NCI-H345 treated with DMSO at 0.1 percent for 48 hours (cell line): ENCODE measurements around the gene TTC3.
"Not testable (repeated sequence)": the region's sequence is repeated elsewhere in the genome, so short reads cannot be mapped to it uniquely, and the experiment has no call there.

Source experiments
- DNase-seq: peaks from one replicate; lab custom pipeline; 2025; ENCODE audit not compliant: unreplicated experiment; lab: John Stamatoyannopoulos, UW

The TTC3 gene

DNA sequence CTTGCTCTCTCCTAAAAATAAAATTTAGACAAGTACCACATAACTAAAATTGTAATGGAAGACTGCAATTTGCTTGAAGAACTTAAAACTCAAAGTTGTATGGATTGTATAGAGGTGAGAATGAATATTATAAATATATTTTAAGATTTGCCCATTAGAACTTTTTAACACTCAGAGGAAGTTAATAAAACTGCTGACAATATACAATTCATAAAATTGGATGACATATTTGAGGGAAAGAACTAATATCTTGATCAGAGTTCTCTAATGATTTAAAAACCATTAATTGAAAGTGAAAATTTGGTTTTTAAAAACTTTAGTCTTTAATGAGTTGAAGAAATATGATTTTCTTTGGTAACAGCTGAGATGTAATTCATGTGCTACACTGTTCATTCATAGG lies 20.9 kb downstream of the TTC3 start:
- DNase-seq: no peak

DNA sequence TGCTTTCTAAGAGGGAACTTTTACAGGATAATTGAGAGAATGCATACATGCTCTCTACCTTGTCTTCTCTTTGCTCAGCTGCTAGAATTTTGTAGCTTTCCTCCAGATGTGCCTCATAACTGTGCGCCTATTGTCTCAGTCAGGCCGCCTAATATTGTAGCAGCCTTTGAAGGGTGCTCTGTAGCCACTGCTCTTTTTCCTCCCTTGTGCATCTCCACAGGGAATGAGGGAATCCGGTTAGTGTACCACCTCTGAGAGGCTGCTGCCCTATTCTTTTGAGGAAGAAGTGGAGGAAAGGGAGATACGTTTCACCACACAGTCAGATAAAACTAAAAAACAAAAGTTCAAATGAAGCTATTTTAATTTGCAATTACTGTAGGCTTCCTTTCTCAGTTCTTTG lies 22.8 kb downstream of the TTC3 start:
- no peak for DNase-seq

DNA sequence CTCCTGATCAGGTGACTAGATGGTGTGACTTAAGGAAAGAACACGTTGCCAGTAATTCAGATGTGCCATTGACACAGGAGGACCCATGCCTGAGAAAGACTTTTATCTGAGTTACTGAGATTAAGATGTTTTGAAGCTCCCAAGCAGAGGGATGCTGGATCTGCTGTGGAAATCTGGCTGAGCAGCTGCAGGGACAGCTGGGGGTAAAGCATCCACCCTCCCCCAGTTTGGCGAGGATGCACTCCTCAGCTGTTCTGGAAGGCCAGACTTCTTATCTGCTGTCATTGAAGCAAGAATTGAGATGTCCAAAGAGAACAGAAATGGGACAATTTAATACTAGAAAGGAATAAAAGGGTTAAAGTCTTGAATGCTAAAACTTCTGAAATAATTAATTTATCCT lies 25.7 kb downstream of the TTC3 start:
- DNase-seq: no peak

DNA sequence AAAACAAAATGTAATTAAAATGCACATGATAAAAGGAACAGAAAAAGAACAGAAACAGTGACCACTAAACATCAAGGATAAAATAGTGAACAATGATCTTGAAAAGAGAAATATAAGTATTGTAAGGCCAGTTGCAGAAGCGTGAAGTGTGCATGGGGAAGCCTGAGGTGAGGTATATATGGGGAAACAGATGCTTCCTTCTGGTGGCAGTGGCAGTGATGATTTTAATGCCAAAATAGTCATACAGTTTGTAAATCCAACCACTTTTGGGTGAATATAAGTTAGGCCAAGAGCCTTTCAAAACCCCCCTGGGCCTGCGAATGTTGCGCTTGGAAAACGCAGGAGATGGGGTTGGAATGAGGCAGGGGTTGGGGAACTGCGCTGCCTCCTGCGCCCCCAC lies 27.3 kb downstream of the TTC3 start:
- DNase-seq: no peak

DNA sequence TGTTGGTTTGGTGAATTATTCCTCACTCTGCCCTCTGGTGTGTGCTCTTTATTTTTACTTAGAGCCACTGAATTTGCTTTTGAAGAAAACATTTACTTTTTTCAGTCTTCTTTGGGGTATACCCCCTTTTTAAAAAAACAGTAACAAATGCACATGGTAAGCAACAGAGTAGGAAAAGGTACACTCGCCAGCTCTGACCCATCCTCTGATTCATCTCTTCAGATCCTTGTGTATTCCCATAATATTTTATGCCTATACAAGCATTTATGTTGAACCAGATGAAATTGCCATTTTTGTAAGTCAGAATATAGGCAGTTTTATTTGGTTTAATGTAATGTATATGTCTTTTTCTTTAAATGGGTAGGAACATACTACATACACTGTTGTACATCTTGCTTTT lies 28.3 kb downstream of the TTC3 start:
- DNase-seq: no peak

DNA sequence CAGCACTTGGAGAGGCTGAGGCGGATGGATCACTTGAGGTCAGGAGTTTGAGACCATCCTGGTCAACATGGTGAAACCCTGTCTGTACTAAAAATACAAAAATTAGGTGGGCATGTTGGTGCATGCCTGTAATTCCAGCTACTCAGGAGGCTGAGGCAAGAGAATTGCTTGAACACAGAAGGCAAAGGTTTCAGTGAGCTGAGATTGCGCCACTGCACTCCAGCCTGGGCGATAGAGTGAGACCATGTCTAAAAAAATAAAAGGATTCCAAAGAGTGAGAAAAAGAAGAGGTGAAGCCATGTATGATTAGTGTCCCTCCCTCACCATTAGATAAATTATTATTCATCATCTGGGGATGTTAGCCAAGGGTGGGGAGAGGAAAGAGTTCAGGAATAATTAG lies 29.7 kb downstream of the TTC3 start:
- not testable (repeated sequence) for DNase-seq

DNA sequence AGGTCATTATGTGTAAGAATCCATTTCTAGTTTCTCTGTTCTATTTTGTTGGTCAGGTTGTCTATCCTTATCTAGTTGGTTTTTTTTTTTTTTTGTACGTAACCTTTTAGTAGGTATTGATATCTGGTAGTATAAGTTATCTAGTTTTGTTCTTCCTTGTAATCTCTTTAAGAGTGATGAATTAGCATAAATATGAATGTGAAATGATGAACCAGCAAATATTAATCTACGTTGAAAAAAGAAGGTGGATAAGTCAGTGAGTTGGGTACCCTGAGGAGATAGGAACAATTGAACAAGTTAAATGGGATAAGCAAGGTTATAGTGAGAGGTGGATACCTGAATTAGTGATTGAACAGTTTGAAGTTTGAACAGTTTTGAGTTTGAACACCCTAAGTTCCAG lies 33.9 kb downstream of the TTC3 start:
- no peak for DNase-seq

DNA sequence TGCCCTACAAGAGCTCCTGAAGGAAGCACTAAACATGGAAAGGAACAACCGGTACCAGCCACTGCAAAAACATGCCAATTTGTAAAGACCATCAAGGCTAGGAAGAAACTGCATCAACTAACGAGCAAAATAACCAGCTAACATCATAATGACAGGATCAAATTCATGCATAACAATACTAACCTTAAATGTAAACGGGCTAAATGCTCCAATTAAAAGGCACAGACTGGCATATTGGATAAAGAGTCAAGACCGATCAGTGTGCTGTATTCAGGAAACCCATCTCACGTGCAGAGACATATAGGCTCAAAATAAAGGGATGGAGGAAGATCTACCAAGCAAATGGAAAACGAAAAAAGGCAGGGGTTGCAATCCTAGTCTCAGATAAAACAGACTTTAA lies 38.0 kb downstream of the TTC3 start:
- DNase-seq: not testable (repeated sequence)

DNA sequence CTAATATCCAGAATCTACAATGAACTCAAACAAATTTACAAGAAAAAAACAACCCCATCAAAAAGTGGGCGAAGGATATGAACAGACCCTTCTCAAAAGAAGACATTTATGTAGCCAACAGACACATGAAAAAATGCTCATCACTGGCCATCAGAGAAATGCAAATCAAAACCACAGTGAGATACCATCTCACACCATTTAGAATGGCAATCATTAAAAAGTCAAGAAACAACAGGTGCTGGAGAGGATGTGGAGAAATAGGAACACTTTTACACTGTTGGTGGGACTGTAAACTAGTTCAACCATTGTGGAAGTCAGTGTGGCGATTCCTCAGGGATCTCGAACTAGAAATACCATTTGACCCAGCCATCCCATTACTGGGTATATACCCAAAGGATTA lies 41.2 kb downstream of the TTC3 start:
- DNase-seq: not testable (repeated sequence)

DNA sequence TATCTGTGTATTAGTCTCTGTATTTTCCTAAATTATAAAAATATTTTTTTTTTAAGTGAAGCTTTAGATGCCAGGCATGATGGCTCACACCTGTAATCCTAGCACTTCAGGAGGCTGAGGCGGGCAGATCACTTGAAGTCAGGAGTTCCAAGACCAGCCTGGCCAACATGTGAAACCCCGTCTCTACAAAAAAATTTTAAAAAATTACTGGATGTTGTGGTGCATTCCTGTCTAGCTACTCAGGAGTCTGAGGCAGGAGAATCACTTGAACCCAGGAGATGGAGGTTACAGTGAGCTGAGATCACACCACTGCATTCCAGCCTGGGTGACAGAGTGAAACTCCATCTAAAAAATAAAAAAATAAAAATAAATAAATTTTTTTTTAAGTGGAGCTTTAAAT lies 43.4 kb downstream of the TTC3 start:
- not testable (repeated sequence) for DNase-seq

DNA sequence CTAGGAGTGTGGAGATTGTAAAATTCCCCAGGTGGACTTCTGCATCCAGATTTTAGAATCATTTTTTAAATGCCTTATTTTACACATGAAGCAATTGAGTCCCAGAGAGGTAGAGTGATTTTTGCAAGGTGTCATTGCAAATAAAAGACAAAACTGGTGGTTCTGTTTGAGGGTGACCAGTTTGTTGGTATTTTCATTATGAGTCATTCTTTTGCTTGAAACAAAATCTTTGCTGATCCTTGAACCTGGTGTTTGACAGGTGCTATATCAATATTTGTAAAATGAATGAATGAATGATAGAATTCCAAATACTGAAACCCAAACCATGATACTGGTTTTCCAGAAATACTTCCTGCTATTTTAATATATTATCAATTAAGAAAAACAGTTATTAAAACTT lies 44.1 kb downstream of the TTC3 start:
- no peak for DNase-seq

DNA sequence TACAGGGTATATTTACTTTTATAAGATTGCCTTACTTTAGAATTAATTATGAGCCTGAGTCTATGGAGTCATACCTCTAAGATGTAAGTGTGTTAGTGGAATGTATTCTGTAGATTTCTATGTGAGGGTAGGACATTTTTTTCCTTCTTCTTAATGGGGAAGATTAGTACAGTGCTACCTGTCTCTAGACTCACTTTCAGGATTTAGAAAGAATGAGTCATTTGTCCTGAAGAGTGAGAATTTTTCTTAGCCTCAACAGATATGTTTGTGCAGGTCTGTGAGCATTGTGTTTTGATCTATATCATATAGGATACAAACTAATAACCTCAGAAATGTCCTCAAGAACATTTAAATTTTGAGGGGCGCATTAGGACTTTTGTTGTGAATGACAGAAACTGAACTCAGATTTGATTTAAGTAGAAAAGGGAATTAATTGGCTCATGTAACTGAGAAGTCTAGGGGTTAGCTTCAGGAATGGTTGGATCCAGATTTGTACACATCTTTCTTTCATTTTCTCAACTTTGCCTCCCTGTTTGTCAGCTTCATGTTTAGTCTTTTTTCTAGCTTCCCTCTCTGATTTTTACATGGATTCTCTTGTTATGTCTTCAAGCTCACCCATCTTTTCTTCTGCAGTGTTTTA lies 45.3 kb downstream of the TTC3 start:
- DNase-seq: no peak

DNA sequence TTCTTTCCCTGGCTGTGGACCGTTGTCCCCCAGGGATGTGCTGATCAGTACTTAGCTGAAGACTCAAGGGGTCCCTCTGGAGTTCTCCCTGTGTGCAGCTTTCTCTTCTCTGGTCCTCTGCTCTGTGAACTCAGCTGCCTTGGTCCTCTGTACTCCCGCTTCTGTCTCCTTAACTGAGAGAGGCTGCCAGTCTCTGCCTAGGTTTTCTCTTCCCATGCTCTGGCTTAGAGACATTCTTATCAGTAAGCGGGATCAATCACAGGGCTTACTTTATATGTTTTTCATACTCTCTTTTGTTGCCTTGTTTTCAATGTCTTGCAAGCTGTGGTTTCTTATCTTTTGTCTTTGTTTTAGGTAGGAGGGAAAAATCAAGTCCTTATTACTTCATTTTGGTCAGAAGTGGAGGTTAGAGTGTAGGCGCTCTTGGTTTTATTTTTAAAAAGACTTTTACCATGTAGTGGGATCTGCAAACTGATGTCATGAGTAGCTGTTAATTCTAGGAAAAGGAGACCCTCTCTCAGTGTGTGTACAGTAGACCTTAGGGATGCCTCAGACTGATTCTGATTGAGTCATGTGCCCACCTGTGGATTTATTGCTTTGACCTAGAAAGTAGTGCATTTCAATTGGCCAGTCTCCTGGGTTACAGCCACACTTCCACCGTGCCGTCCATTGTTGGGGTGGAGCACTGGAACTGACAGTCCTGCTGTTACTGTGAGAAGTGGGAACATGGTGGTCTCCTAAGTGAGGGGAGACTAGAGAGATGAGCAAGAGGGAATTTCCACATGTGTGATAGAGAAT lies 46.6 kb downstream of the TTC3 start:
- no peak for DNase-seq

DNA sequence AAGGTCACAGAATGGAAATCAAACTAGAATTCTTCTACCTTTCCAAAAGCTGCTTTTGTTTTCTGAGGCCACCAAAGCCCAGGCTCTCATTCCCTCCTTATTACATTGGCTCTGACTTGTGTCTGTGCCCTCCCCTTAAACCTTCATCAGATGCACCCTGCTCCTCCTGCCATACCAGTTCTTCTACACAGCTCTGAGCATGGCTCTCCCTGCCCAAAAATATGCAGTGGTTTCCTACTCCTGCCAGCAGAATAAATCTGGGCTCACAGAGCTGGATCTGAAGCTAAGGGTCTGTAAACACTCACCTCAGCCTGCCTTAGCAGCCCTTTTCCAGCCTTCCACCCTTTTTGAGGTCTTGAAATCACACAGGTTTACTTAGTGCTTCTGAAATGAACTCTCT lies 55.0 kb downstream of the TTC3 start:
- no peak for DNase-seq

DNA sequence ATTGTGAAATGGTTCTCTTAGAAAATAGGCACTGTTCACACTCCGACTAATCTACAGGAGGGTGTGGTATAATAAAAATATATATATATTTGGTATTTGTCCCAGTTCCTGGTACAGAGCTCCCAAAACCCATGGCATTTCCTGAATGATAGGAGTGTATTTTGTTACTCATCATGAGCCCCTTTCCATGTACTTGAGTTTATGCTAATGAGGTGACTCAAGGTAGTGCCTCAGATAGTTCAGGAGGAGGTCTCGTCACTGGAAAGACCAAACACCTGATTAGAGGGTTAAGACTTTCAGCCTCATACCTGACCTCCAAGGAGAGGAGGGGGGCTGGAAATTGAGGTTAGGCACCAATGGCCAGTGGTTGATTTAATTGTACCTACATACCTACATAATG lies 57.9 kb downstream of the TTC3 start:
- DNase-seq: no peak

DNA sequence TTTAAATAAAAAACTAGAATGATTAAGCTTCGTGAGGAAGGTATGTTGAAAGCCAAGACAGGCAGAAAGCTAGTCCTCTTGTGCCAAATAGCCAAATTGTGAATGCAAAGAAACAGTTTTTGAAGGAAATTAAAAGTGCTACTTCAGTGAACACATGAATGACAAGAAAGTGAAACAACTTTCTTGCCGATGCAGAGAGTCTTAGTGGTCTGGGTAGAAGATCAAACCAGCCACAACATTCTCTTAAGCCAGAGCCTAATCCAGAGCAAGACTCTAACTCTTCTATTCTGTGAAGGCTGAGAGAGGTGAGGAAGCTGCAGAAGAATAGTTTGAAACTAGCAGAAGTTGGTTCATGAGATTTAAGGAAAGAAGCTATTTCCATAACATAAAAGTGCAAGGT lies 63.2 kb downstream of the TTC3 start:
- DNase-seq: no peak

DNA sequence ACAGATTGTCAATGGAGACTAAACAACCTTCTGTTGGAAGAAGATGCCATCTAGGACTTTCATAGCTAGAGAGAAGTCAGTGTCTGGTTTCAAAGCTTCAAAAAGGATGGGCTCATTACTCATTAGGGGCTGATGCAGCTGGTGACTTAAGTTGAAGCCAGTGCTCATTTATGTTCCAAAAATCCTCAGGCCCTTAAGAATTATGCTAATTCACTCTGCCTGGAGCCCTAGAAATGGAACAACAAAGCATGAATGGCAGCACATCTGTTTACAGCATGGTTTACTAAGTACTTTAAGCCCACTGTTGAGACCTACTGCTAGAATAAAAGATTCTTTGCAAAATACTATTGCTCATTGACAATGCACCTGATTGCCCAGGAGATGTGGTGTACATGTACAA lies 63.7 kb downstream of the TTC3 start:
- no peak for DNase-seq

DNA sequence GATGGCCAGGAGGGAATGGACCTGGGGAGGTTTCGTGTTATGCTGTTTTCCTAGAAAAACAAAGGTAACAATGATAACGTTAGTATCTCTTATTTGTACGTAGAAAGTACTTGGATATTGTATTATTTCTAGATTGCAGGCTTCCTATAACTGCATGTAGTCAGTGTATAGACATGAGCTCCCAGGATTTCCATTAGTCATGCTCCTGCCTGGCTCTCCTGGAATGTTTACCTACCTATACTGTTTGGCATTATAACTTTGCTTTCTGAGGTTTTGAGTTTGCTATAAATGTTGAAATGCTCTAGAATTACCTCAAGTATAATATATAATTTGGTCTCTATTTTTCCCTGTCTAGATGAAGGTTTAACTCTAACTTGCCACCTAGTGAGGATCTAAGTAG lies 66.1 kb downstream of the TTC3 start:
- DNase-seq: no peak

DNA sequence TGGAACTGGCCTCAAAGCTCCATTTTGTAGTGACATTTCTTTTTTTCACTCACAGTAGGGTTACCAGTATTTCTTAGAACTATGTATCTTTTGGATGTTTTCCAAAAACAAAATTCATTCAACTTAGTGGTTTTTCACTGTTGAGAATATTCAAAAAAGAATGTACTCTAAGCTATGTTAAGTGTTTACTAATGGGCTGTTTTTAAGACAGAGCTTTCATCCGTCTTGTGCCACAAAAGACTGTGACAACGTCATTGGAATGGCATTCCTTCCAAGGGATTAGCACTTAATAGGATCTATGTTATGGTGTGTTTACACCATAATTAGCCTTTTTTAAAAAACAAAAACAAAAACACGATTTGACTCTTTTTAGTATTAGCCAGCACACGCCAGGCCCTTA lies 66.8 kb downstream of the TTC3 start:
- no peak for DNase-seq

DNA sequence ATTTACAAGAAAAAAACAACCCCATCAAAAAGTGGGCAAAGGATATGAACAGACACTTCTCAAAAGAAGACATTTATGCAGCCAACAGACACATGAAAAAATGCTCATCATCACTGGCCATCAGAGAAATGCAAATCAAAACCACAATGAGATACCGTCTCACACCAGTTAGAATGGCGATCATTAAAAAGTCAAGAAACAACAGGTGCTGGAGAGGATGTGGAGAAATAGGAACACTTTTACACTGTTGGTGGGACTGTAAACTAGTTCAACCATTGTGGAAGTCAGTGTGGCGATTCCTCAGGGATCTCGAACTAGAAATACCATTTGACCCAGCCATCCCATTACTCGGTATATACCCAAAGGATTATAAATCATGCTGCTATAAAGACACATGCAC lies 70.3 kb downstream of the TTC3 start:
- not testable (repeated sequence) for DNase-seq

DNA sequence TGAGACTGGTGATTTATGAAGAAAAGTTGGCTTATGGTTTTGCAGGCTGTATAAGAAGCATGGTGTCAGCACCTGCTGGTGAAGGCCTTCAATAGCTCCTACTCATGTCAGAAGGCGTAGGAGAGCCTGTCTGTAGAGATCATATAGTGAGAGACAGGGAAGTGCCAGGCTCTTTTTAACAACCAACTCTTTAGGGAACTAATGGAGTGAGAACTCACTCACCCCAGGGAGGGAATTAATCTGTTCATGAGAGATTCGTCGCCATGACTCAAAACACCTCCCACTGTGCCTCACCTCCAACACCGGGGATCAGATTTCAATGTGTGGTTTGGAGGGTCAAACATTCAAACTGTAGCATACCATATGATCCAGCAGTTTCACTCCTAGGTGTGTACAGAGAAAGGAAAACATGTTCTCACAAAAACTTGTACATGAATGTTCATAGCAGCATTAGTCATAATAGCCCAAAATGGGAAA lies 72.6 kb downstream of the TTC3 start:
- DNase-seq: peak; percentile 85

DNA sequence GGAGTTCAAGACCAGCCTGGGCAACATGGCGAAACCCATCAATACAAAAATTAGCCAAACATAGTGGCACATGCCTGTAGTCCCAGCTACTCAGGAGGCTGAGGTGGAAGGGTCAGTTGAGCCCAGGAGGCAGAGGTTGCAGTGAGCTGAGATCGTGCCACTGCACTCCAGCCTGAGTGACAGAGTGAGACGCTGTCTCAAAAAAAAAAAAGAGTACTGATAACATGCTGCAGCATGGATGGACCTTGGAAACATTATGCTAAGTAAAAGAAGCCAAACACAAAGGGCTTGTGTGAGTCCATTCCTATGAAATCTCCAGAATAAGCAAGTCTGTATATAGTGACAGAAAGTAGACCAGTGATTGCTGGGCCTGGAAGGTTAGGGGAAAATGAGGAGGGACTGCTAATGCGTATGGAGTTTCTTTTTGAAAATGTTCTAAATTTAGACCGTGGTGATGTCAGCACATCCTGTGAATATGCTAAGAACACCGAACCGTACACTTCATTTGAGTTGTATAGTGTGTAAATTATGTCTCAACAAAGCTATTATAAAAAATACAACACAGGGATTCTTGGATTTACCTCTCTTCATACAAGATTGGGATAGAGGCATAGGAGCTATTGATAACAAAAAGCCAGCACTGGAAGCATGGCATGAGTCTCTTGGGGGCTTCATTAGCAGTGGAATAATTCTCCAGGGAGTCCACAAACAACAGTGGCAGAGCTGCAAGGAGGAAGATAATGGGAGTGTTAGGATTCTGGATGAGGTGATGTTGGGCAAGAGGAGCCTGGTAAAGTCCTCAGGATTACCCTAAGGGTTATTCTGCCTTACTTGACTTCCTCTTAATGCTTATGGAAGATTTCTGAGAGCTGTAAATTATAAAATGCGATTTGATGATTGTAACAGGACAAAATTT lies 73.5 kb downstream of the TTC3 start:
- DNase-seq: no peak
